HG03558 (cell line): ENCODE results near the gene SMG9.
"Not testable (repeated sequence)": the region's sequence is repeated elsewhere in the genome, so short reads cannot be mapped to it uniquely, and the experiment has no call there.

Source experiments
- ATAC-seq: cut with Tn5 transposase; IDR thresholded peaks from one replicate; pipeline ENCODE4 v1.9.1; 2021; ENCODE audit warnings: moderate number of reproducible peaks; ENCODE audit not compliant: unreplicated experiment; ENCODE audit errors: extremely low read depth

SMG9 gene

GRCh38 chr19:43697295-43697694 lies 57.5 kb downstream of the SMG9 start:
- no peak for ATAC-seq

- no peak for ATAC-seq
Measured at GRCh38 chr19:43695985-43696704, 58.6 kb downstream of the SMG9 start.

GRCh38 chr19:43694553-43694952 lies 60.2 kb downstream of the SMG9 start:
- no peak for ATAC-seq

- ATAC-seq = no peak
Measured at GRCh38 chr19:43692877-43693276, 61.9 kb downstream of the SMG9 start.

GRCh38 chr19:43692385-43692784 lies 62.4 kb downstream of the SMG9 start:
- ATAC-seq = no peak

- no peak for ATAC-seq
Measured at GRCh38 chr19:43691755-43692154, 63.0 kb downstream of the SMG9 start.

GRCh38 chr19:43690890-43691289 lies 63.9 kb downstream of the SMG9 start:
- no peak for ATAC-seq

- no peak for ATAC-seq
Measured at GRCh38 chr19:43690444-43690843, 64.3 kb downstream of the SMG9 start.

GRCh38 chr19:43688059-43688701 lies 66.6 kb downstream of the SMG9 start:
- ATAC-seq = no peak

- no peak for ATAC-seq
Measured at GRCh38 chr19:43687660-43687997, 67.1 kb downstream of the SMG9 start.

GRCh38 chr19:43684326-43684725 lies 70.4 kb downstream of the SMG9 start:
- no peak for ATAC-seq

GRCh38 chr19:43683905-43684304 lies 70.9 kb downstream of the SMG9 start:
- ATAC-seq = no peak

- ATAC-seq = no peak
Measured at GRCh38 chr19:43682824-43683661, 71.7 kb downstream of the SMG9 start.

GRCh38 chr19:43682269-43682668 lies 72.5 kb downstream of the SMG9 start:
- not testable (repeated sequence) for ATAC-seq

GRCh38 chr19:43681821-43682220 lies 72.9 kb downstream of the SMG9 start:
- ATAC-seq = no peak

GRCh38 chr19:43678512-43679261 lies 76.1 kb downstream of the SMG9 start:
- ATAC-seq = no peak
